LoVo (cell line): ENCODE measurements around the gene CCDC9B.

Experiments used
- DNase-seq: peaks from one replicate; pipeline ENCODE4 v3.0.0-alpha.2; 2016; ENCODE audit warnings: low spot score

The CCDC9B gene

DNA sequence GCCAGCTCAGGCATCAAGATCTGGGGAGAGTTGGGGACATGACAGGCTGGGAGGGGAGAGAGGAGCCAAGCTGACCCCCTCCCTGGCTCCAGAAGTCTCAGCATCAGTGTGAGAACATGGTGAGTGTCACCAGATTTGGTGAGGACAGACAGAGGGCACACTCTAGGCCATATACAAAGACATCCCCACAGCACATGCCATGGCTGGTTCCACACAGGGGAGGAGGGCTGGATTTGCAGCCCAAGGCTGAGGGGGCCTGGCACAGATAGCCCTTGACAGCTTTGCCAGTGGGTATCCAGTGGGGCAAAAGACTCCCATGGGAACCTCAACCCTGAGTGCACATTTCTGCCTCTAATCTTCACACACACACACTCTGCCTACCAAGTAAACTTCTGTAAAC lies 47.7 kb downstream of the CCDC9B start:
- DNase-seq: no peak

DNA sequence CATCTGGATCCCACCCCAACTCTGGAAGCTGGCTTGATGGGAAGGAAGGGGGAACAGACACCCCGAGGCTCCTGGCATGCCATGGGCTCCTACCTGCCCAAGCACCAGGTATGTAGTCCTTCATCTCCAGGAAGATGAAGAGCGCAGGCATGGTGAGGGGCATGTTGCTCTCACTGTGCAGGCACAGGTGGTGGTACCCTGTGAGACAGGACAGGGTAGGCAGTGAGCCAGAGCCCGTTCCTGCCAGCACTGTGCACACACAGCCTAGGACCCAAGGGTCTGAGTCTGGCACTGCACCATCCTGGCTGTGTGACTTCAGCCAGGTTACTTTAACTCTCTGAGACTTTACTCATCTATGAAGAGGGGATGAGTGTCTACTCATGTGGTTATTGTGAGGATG lies 48.5 kb downstream of the CCDC9B start:
- no peak for DNase-seq

DNA sequence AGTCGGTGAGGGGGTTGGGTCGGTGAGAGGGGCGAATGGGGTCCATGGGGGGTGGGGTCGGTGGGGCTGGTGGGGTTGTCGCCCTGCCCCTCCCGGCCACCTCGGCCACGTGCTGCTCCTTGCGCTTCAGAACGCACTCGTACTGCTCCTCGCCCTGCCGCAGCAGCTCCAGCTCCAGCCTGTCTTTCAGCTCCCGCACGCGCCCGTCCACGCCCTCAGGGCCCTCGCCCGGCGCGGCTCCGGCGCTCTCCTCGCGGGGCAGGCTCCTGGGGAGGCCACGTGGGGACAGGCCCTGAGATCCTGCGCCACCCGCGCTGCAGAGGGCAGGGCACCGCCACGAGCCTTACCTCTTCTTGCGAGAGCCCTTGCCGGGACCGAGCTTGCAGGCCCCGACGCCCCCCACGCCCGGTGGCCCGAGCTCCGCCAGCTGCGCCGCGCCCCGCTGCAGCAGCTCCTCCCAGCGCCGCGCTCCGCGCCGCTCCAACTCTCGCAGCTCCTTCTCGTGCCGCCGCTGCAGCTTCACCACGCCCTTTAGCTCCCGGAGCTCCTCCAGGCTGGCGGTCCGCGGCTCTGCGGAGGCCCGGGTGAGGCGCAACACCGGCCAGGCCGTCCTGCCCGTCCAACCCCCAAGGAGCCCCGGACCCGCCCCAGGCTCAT lies 49.7 kb downstream of the CCDC9B start:
- DNase-seq: peak; percentile 75

DNA sequence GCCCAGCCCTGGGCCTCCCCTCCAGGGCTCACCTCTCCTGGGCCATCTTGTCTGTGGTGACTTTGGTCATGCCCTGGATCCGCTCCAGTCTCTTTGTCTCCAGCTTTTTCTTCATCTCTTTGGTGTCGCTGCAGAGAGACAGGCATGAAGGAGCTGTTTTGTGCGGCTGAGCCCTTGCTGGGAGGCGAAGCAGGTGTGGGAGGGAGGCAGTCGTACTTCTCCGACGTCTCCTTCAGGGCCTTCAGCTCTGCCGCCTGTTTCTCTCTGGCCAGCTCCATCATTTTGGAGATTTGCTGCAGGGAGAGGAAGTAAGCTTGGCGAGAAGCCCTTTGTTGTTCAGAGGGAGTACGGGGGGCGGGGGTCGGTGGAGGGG lies 50.2 kb downstream of the CCDC9B start:
- DNase-seq: no peak

DNA sequence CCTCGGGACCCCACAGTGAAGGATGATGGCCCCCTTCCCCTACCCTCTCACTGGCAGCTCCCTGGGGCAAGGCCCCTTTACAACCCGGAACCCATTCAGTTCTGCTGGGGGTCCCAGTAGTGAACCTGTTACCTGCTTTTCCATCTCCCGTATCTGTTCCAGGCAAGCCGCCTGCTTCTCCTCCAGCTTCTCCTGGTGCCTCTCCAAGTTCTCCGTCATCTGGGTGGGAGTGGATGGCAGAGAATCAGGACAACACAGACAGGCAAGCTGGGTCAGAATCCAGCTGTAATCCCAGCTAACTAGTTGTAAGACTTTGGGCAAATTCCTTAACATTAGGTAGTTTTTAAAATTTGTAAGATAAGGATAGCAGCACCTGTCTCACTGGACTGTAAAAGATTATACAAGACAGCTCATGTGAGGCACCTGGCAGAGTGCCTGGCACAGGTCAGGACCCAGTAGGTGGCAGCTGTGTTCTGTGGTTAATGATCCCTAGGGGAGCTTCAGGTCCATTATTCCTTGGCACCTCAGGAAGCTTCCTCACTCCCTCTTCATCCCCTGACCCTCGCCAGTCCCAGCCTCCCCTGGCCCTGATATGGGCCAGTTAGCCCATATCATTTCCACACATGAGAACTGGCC lies 51.5 kb downstream of the CCDC9B start:
- peak; percentile 40 for DNase-seq

DNA sequence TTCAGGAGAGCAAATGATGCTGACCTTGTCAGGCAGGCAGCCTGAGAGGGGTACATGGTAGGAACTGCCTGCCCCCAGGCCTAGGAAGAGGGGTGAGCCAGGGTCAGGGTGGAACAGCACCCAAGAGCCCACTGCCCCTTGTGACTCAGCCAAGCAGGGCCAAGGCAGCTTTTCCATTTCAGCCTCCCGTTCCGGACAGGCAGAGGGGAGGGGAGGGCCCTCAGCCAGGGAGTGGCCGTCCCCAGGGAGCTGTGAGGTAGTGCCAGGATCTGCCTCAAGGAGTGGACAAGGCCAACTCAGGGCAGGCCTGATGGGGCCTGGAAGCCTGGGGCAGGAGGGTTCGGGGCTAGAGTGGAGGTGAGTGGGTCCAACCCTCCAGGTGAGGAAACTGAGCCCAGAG lies 52.8 kb downstream of the CCDC9B start:
- DNase-seq: no peak

DNA sequence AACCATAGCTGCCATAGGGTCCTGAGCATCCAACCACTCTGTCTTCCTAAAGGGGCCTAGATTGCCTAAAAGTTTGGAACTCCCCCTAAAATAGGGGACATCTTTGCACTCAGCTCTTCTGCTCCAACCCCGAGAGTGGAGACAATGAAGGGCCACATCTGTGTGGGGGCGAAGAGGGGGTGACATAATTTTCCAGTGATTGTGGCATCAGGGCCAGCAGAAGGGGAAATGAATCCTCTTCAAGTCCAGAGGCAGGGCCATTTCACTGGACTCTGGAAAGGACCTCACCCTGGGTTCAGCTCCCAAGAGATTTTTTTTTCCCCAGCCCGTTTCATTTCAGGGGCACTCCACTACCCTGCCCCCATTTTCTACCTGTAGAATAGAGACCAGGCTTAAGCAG lies 53.2 kb downstream of the CCDC9B start:
- no peak for DNase-seq

DNA sequence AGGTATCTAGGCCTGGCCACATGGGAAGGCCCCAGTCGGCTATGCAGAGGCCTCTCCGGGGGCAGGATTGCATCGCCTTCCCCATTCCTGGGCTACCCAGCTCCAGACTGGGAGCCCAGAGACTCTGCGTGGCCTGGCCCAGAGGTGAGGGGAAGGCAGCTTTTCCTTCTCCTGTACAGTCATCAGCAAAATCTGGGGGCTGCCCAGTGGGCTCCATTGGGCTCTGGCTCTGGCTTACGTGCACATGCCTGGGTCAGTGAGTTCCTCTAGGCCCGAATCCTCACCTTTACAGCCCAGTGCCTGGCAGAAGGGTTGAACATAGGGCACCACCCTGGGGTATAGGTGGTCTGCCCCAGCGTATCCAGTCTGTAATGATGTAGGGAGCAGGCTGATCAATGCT lies 53.9 kb downstream of the CCDC9B start:
- DNase-seq: no peak

DNA sequence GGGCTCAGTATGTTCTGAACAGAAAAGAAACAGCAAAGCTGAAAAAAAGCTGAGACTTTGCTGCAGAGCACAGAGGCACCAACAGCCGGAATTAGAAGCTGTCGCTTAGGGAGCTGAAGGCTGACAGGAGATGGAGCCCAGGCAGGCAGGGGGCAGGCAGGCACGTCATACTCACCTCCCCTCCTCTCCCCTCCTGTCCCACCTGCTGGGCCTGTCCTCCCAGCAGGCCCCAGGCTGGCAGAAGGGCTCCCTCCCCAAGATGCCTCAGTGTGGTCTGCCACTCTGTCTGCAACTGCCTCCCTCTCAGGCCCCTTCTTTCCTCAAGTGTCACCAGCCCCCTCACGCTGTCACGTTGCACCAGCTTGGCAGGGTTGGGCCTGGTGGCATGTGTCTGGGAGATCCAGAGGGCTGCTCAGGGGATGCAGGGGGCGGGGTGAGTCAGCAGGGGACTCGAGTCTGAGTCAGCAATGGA lies 54.6 kb downstream of the CCDC9B start:
- no peak for DNase-seq

DNA sequence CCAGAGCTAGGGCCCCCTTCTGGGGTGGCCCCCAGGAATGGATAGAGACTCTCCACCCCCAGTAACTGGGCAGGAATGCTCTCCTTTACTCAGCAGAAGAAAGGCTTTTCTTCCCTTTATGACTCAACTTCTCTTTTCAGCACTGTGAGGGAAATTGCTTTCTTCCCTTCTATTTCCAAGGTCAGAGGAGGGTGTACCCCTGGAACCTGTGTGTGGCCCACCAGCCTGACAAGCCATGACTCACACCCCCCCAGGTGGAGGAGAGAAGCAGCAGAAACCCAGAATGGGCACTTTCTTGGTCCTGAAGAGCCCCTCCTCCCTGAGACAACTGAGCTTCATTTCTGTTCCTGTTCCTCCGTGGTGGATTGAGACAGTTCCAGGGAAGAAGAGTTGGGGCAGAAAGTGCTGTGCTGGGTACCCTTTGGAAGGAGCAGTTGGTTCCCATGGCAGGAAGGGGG lies 55.2 kb downstream of the CCDC9B start:
- no peak for DNase-seq

DNA sequence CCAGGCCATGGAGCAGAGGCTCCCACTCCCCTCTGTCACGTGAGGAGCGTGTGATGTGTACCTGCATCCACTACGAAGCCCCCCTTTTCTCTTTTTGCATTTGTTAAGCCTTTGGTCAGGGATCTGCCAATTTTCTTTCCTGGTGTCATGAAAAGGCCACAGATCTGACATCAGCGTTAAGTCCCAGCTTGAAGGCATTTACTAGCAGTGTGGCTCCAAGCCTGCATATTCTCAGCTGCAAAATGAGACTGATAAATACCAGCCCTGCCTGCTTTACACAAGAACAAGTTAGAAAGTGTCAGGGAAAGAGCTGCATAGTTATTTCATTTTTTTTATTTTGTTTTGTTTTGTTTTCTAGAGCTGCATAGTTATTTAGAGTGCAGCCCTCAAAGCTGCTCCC lies 55.6 kb downstream of the CCDC9B start:
- DNase-seq: no peak

DNA sequence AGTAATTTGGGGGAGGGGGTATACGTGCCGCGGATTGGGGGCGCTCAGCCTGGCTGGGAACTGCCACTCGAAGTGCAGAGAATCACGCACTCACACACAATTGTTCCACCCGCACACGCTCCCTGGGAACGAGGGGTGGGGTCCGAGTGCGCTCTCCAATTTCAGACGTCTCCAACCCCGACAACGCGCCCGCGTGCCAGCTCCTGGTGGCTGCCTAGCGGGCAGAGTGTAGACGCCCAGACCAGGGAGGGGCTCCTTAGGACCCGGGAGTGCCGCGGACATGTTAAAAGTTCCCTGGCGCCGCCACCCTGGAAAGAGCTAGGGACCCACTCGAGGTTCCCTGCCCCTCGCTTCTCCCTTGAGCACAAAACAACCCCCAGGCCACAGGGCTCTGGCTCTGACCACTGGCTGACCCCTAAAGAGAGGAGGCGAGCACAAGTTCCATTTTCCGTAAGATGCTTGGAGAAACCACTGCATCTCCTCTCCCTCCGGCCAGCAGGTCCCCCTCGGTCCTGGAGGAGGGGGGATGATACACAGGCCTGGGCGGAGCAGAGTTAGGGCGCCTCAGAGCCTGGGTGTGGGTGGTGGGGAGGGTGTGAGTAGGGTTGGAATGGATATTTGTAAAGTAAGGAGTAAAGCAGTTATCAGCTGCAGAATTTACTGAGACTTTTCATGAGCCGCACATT lies 57.0 kb downstream of the CCDC9B start:
- no peak for DNase-seq

DNA sequence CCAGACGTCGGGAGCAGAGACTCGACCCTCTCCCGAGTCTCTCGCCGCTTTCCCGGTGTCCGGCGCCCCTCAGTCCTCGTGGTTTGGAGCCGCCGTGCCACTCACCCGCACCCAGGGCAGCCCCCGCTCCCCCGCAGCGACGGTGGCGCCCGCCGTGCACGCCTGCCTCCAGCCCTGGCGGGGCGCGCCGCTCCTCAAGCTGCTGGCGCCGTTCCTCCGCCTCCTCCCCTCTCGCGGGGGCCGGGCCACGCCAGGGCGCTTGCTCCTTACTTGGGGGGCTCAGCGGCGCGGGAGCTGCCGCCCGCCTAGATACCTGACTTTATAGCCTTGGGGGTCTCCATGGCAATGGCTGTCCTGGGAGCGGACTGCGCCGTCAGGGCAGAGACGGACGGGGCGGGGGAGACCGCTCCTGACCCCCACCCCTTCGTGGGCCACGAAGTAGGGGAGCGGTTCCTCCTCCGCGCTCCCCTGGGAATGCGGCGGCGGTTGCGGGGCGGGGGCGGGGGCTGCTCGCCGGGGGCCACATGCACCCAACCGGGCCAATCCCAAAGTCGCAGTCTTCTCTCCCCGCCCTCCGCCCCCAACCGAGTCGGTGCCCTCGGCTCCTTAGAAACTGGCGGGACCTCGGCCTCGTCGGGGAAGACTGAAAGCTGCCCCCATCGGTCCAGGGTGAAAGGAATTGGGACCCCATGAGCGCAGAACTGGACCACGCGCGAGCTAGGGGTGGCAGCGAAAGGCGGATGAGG lies 57.7 kb downstream of the CCDC9B start, which contains the start of gene ANKRD63:
ANKRD63 (minus strand) TSS at position 196 of the 746 bp plus-strand sequence. CDS start 478 bp downstream, outside the sequence.
- DNase-seq: peak; percentile 29

DNA sequence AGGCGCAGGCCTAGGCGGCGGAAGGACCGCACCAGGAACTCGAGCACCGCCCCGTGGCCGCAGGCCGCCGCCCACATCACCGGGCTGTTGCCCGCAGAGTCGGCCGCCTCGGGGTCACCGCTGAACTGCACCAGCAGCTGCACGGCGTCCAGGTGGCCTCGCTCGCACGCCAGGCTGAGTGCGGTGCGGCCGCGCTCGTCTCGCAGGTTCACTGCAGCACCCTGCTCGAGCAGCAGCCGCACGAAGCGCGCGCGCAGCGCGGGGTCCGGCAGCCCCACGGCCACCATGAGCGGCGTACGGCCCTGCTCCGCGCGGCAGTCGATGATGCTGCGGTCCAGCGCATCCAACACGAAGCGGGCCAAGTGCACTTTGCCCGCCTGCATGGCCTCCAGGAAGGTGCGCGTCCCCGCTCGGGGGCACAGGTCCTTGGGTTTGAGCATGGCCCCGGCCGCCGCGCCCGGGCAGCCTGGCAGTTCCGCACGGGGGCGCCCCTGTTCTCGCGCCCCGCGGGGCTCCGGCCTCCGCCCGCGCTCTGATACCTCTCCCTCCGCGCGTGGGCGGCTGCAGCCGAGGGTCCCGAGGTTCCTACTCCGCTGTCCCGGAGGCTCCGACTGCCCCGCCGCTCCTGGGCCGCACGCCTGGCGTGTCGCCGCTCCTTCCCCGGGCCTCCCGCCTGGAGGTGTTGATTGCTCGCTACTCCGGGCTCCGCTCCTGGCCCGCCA lies 58.4 kb downstream of the CCDC9B start:
- DNase-seq: peak; percentile 62

DNA sequence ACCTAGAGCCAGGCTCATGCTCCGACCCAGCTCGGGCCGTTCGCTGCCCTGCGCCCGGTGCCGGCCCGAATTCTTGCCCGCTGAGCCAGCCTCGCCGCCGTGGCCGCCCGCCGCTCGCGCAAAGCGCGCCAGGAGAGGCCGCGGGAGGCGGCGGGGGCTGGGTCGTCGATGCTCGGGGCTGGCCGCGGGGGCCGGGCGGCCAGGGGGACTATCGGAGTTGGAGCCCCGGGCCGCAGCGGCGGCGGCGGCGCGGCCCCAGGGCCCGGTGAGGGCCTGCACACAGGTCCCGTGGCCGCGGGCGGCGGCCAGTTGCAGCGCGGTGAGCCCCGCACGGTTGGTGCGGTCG lies 59.0 kb downstream of the CCDC9B start:
- DNase-seq: no peak
